ENCODE results near the gene DLG2.

DLG2 gene

GRCh38 chr11:83648610-83649527 is 1978.3 kb downstream of the DLG2 start:
- Mint-ChIP-seq H3K27me3 (ENCODE audit: low read depth, poor library complexity) (peaks cover 3% of the 10 kb centered on the region), H3K36me3 (ENCODE audit: low read depth) (no peaks in the 10 kb centered on the region), H3K4me3 (no peak overlapping the region), H3K27ac (no peak overlapping the region), H3K9me3 (no peaks in the 10 kb centered on the region), H3K4me1 (no peaks in the 10 kb centered on the region)
- TF ChIP-seq CTCF (IDR thresholded peaks at IDR 0.05) = no peak
- no peak for DNase-seq

DNA sequence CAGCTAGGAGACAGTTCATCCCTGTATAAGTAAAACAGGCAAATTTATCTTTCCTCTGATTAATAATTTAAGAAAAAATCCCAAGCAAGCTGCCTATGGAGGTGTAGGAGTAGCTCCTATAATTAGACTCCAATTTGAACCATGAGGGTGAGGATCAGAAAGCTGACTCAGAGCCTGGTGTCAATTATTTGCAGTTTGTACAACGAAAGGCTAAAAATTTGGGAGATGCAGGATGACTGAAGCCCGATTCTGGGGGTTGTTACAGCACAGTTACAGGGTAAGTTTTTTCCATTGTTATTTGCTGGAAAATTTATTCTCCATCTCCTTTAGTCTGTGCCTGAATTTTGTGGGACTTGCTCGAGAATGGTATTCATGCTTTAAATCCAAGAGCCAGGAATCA is 1981.6 kb downstream of the DLG2 start:
- TF ChIP-seq CTCF (IDR thresholded peaks at IDR 0.05) = no peak
- no peak for DNase-seq

GRCh38 chr11:83643115-83643514 is 1984.0 kb downstream of the DLG2 start:
- DNase-seq = no peak
- H3K36me3 Mint-ChIP-seq (ENCODE audit: low read depth) = no peaks in the 10 kb centered on the region
- H3K9me3 Mint-ChIP-seq = no peaks in the 10 kb centered on the region
- no peak for TF ChIP-seq CTCF (IDR thresholded peaks at IDR 0.05)
- H3K27ac Mint-ChIP-seq = no peak overlapping the region
- H3K4me3 Mint-ChIP-seq = no peak overlapping the region
- peaks cover 5% of the 10 kb centered on the region for H3K4me1 Mint-ChIP-seq
- peaks cover 6% of the 10 kb centered on the region for H3K27me3 Mint-ChIP-seq (ENCODE audit: low read depth, poor library complexity)

More for the DNA sequence above, 1981.6 kb downstream of the DLG2 start:
- no peaks in the 10 kb centered on the region for H3K36me3 Mint-ChIP-seq (ENCODE audit: low read depth)
- H3K4me3 Mint-ChIP-seq = no peak overlapping the region
- no peaks in the 10 kb centered on the region for H3K9me3 Mint-ChIP-seq
- no peak overlapping the region for H3K27ac Mint-ChIP-seq
- H3K27me3 Mint-ChIP-seq (ENCODE audit: low read depth, poor library complexity) = peaks cover 6% of the 10 kb centered on the region
- peaks cover 5% of the 10 kb centered on the region for H3K4me1 Mint-ChIP-seq

DNA sequence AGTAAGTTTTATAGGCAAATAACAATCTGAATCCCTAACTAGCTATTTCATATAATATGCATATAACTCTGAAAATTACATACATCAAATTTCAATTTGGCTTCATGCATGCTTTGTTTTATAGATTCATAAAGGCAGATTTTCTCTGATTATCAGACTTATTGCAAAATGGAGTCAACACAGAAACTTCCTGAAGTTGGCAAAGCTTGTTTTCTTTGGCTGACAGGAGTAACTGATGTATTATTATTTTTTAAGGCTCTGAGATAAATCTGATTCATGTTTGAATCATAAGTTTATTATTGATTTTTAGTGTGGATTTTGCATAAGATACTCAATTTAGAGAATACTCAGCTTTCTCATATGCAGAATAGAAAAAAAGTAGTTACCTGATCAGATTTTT is 1984.6 kb downstream of the DLG2 start:
- Mint-ChIP-seq H3K4me3 (no peak overlapping the region), H3K36me3 (ENCODE audit: low read depth) (no peaks in the 10 kb centered on the region), H3K27ac (no peak overlapping the region), H3K27me3 (ENCODE audit: low read depth, poor library complexity) (peaks cover 6% of the 10 kb centered on the region), H3K9me3 (no peaks in the 10 kb centered on the region), H3K4me1 (peaks cover 5% of the 10 kb centered on the region)
- TF ChIP-seq CTCF (IDR thresholded peaks at IDR 0.05) = no peak
- no peak for DNase-seq

- Mint-ChIP-seq H3K4me3 (no peak overlapping the region), H3K27ac (no peak overlapping the region), H3K27me3 (ENCODE audit: low read depth, poor library complexity) (peaks cover 3% of the 10 kb centered on the region), H3K4me1 (peaks cover 5% of the 10 kb centered on the region), H3K9me3 (no peaks in the 10 kb centered on the region), H3K36me3 (ENCODE audit: low read depth) (no peaks in the 10 kb centered on the region)
- no peak for TF ChIP-seq CTCF (IDR thresholded peaks at IDR 0.05)
- no peak for DNase-seq
Observed at GRCh38 chr11:83641511-83641910, 1985.6 kb downstream of the DLG2 start.

All from nephron progenitor cell (in vitro differentiated cells).